ENCODE data around the gene PSEN1. TPM values are rescaled to one million over a fixed set of nuclear protein-coding genes. Genes with fewer than 3 reads are reported as not detected.

PSEN1 gene
- total and polyA plus RNA-seq, 2 experiments from 2014 or later: 14.6 to 35.7 TPM

DNA sequence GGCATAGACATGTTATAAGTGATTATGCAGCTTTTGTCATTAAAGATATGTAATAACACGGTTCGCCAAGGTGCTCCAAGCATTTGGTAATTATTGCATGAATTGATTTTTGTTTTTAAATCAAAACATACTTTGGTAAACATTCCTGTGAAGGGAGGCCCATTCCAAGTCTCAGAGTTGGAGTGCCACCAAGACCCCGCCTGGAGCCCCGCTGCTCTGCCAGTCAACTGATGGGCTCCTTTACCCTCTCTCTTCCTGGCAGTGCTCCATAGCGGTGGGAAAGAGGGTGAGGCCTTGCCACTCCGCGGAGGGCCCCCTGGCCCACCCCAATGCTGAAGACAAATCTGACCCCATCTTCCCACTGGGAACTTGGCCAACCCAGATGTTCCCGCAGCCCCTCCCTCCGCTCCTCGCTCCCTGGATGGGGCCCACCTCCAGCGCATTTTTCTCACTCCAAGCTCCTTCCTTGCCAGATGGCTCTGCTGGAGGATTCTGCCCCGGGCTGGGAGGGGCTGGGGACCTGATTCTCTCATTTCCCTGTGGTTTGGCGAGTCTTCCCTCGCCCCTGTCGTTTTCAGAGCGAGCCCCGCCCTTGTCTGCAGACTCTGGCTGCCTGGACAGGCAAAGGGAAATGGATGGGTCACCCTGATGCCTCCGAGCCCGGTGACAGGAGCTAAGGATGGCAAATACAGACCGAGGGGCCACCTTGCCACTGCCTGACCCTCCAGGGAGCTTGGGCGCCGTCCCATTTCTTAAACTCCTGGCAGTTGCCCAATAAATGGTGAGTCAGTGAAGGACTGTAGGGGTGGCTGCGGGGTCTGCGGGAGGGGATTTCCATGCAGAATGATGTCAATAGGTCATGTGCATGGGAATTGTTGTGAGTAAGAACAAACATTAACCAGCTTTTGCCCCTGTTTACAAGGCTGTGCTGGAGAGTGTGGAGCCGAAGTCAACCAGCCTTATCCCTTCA lies 91.8 kb downstream of the PSEN1 start:
- no peaks in the 10 kb centered on the region; the same call in 1 of the 2 replicates for H4K20me1 ChIP-seq (replicated peaks; ENCODE audit: insufficient read depth)
- peaks cover 20% of the 10 kb centered on the region for H3K4me1 ChIP-seq (ENCODE audit: insufficient read depth)
- H3K9me3 Mint-ChIP-seq: no peaks in the 10 kb centered on the region
- no peaks in the 10 kb centered on the region for H3F3A ChIP-seq (replicated peaks; ENCODE audit: low read depth)
- TF ChIP-seq JUNB (IDR thresholded peaks at IDR 0.05; ENCODE audit: unreplicated experiment): no peak
- TF ChIP-seq, protein P1, sequence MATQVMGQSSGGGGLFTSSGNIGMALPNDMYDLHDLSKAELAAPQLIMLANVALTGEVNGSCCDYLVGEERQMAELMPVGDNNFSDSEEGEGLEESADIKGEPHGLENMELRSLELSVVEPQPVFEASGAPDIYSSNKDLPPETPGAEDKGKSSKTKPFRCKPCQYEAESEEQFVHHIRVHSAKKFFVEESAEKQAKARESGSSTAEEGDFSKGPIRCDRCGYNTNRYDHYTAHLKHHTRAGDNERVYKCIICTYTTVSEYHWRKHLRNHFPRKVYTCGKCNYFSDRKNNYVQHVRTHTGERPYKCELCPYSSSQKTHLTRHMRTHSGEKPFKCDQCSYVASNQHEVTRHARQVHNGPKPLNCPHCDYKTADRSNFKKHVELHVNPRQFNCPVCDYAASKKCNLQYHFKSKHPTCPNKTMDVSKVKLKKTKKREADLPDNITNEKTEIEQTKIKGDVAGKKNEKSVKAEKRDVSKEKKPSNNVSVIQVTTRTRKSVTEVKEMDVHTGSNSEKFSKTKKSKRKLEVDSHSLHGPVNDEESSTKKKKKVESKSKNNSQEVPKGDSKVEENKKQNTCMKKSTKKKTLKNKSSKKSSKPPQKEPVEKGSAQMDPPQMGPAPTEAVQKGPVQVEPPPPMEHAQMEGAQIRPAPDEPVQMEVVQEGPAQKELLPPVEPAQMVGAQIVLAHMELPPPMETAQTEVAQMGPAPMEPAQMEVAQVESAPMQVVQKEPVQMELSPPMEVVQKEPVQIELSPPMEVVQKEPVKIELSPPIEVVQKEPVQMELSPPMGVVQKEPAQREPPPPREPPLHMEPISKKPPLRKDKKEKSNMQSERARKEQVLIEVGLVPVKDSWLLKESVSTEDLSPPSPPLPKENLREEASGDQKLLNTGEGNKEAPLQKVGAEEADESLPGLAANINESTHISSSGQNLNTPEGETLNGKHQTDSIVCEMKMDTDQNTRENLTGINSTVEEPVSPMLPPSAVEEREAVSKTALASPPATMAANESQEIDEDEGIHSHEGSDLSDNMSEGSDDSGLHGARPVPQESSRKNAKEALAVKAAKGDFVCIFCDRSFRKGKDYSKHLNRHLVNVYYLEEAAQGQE (IDR thresholded peaks at IDR 0.05; ENCODE audit: unreplicated experiment): no peak
- ATAC-seq (peak; percentile 47), DNase-seq (ENCODE audit: low spot score) (peak; percentile 67)
- no peaks in the 10 kb centered on the region for H3K36me3 Mint-ChIP-seq (ENCODE audit: low read depth)
- H3K36me3 ChIP-seq (ENCODE audit: insufficient read depth): no peaks in the 10 kb centered on the region
- H3K27me3 Mint-ChIP-seq (ENCODE audit: insufficient read depth, low read depth, poor library complexity): peaks cover 20% of the 10 kb centered on the region
- no peaks in the 10 kb centered on the region for H3K79me2 ChIP-seq (replicated peaks; ENCODE audit: insufficient read depth)
- H3K27ac ChIP-seq (ENCODE audit: low read depth): 0 out of 2 replicates have a peak overlapping the region, but pooled peaks have one; percentile 14
- no peaks in the 10 kb centered on the region for H3K9me2 ChIP-seq (ENCODE audit: insufficient read depth)
- no peak overlapping the region for H2AFZ ChIP-seq
- peaks cover 27% of the 10 kb centered on the region for H3K4me1 Mint-ChIP-seq
- no peak overlapping the region for H3K4me3 ChIP-seq
- H3K27me3 ChIP-seq (ENCODE audit: insufficient read depth): no peaks in the 10 kb centered on the region
- H3K4me3 Mint-ChIP-seq: no peak overlapping the region
- H3K27ac Mint-ChIP-seq: no peak overlapping the region
- no peak overlapping the region; the same call in 1 of the 2 replicates for H3K4me2 ChIP-seq

DNA sequence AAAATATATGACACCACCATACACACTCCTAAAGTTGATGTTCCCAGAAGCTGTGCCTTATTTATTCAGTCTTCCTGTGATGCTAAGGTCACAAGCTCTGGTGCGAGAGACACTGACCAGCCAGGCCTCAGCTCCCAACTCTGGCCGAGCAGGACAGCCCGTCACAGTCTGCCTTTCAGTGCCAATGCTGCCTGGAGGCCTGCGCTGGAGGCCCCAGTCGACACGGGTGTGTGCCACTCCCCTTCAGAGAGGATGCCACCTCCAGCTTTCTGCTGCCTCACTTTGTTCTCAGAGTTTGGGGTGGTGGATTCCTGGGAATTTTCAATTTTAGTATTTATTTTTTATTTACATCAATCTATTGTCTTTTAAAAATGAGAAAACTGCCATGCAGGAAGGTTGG lies 93.7 kb downstream of the PSEN1 start:
- no peak overlapping the region for H2AFZ ChIP-seq
- peaks cover 9% of the 10 kb centered on the region for H3F3A ChIP-seq (replicated peaks; ENCODE audit: low read depth)
- Mint-ChIP-seq H3K9me3 (no peaks in the 10 kb centered on the region), H3K27ac (no peak overlapping the region), H3K36me3 (ENCODE audit: low read depth) (no peaks in the 10 kb centered on the region), H3K4me1 (peaks cover 45% of the 10 kb centered on the region), H3K27me3 (ENCODE audit: insufficient read depth, low read depth, poor library complexity) (peaks cover 24% of the 10 kb centered on the region), H3K4me3 (no peak overlapping the region)
- H4K20me1 ChIP-seq (replicated peaks; ENCODE audit: insufficient read depth): no peaks in the 10 kb centered on the region; the same call in 1 of the 2 replicates
- H3K36me3 ChIP-seq (ENCODE audit: insufficient read depth): no peaks in the 10 kb centered on the region
- H3K27ac ChIP-seq (ENCODE audit: low read depth): no peak overlapping the region
- H3K4me2 ChIP-seq: no peak overlapping the region
- 0 out of 2 replicates have a peak, but pooled peaks cover 5% of the 10 kb centered on the region for H3K27me3 ChIP-seq (ENCODE audit: insufficient read depth)
- peaks cover 36% of the 10 kb centered on the region for H3K4me1 ChIP-seq (ENCODE audit: insufficient read depth)
- no peaks in the 10 kb centered on the region for H3K79me2 ChIP-seq (replicated peaks; ENCODE audit: insufficient read depth)
- no peaks in the 10 kb centered on the region for H3K9me2 ChIP-seq (ENCODE audit: insufficient read depth)
- no peak for ATAC-seq
- DNase-seq (ENCODE audit: low spot score): no peak
- TF ChIP-seq EZH2 (IDR thresholded peaks at IDR 0.05; ENCODE audit: low read depth, unreplicated experiment): no peak
- no peak overlapping the region for H3K4me3 ChIP-seq
